Type B pancreatic cell (in vitro differentiated cells): ENCODE measurements around the gene GCKR. TPM values are rescaled to one million over a fixed set of nuclear protein-coding genes. Genes with fewer than 3 reads are reported as not detected.

Experiments
- DNase-seq: peaks from one replicate; pipeline ENCODE4 v3.0.0; 2021; ENCODE audit warnings: mixed read lengths; ENCODE audit not compliant: unreplicated experiment; ENCODE audit errors: extremely low spot score
- H3K27ac Mint-ChIP-seq: 2 replicates; pipeline ENCODE4 v1.8.0; 2021; ENCODE audit warnings: mild to moderate bottlenecking, mixed read lengths
- H3K27me3 Mint-ChIP-seq: 2 replicates; pipeline ENCODE4 v1.8.0; 2021; ENCODE audit warnings: mixed read lengths
- H3K36me3 Mint-ChIP-seq: 2 replicates; pipeline ENCODE4 v1.8.0; 2021; ENCODE audit warnings: mixed read lengths
- H3K4me1 Mint-ChIP-seq: one replicate; pipeline ENCODE4 v1.8.0; 2021; ENCODE audit warnings: mixed read lengths; ENCODE audit not compliant: unreplicated experiment
- H3K4me3 Mint-ChIP-seq: 2 replicates; pipeline ENCODE4 v1.8.0; 2021; ENCODE audit warnings: mild to moderate bottlenecking, mixed read lengths
- H3K9me3 Mint-ChIP-seq: 2 replicates; pipeline ENCODE4 v1.8.0; 2021; ENCODE audit warnings: mixed read lengths
- total RNA-seq: library from RNA; stranded (reverse); gene quantifications from 2 replicates; pipeline ENCODE4 v1.2.1, GENCODE V29; 2021; ENCODE audit warnings: low replicate concordance
- TF ChIP-seq, protein P1 (sequence below): fragments of 200-600 bp; sonication (generic); conservative IDR thresholded peaks from 2 replicates; pipeline ENCODE4 v1.5.0; 2021; ENCODE audit warnings: antibody characterized with exemption, mild to moderate bottlenecking

The GCKR gene
- total RNA-seq, 1 donor from 2014 or later: 0.65 TPM

DNA sequence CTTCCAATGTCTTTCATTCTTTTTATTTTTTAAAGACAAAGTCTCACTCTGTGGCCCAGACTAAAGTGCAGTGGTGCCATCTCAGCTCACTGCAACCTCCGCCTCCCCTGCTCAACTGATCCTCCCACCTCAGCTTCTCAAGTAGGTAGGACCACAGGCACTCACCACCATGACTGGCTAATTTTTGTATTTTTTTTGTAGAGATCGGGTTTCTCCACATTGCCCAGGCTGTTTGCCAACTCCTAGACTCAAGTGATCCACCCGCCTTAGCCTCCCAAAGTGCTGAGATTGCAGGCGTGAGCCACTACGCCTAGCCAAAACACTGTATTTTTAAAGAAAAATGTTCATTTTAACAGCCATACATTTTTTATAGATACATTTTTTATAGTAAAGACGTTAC is 12.7 kb downstream of the GCKR start:
- DNase-seq: no peak
- no peak overlapping the region for H3K4me3 Mint-ChIP-seq
- TF ChIP-seq, protein P1, sequence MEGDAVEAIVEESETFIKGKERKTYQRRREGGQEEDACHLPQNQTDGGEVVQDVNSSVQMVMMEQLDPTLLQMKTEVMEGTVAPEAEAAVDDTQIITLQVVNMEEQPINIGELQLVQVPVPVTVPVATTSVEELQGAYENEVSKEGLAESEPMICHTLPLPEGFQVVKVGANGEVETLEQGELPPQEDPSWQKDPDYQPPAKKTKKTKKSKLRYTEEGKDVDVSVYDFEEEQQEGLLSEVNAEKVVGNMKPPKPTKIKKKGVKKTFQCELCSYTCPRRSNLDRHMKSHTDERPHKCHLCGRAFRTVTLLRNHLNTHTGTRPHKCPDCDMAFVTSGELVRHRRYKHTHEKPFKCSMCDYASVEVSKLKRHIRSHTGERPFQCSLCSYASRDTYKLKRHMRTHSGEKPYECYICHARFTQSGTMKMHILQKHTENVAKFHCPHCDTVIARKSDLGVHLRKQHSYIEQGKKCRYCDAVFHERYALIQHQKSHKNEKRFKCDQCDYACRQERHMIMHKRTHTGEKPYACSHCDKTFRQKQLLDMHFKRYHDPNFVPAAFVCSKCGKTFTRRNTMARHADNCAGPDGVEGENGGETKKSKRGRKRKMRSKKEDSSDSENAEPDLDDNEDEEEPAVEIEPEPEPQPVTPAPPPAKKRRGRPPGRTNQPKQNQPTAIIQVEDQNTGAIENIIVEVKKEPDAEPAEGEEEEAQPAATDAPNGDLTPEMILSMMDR: no peak
- no peaks in the 10 kb centered on the region for H3K36me3 Mint-ChIP-seq
- no peaks in the 10 kb centered on the region for H3K4me1 Mint-ChIP-seq
- peaks cover 21% of the 10 kb centered on the region for H3K27me3 Mint-ChIP-seq
- H3K27ac Mint-ChIP-seq: no peak overlapping the region
- no peaks in the 10 kb centered on the region for H3K9me3 Mint-ChIP-seq

DNA sequence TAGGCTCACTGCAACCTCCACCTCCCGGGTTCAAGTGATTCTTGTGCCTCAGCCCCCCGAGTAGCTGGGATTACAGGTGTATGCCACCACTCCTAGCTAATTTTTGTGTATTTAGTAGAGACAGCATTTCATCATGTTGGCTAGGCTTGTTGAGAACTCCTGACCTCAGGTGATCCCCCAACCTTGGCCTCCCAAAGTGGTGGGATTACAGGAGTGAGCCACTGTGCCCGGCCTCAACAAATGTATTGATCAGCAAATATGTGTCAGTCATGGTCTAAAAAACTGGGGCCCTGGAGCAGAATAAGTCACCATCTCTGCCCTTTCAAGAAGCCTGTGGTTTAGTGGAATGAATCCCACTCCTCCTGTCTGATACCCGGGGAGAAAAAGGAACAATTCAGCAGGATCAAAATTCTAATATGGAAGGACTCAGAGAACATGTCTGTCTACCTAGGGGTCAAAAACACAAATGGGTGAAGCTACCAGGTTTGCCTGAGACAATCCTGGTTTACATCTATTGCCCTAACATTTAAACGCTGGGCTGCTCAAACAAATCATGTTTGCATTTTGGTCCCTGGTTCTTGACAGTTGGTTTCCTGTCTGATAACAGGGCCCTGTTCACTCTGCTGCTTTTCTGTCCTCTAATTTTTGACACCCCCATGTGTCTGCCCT is 21.6 kb downstream of the GCKR start:
- DNase-seq: no peak
- H3K27me3 Mint-ChIP-seq: peaks cover 13% of the 10 kb centered on the region

DNA sequence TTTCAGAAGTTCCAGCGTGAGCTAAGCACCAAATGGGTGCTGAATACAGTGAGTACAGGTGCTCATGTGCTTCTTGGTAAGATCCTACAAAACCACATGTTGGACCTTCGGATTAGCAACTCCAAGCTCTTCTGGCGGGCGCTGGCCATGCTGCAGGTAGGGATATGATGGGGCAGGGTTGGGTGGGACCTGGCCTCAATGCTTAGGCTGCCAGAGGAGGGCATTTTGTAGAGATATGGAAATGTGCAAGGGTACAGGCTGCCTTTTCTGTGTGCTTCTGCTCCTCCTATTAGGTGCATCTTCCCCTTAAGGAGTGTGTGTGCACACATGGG is 22.1 kb downstream of the GCKR start:
- no peak overlapping the region for H3K27ac Mint-ChIP-seq
- no peaks in the 10 kb centered on the region for H3K4me1 Mint-ChIP-seq
- H3K27me3 Mint-ChIP-seq: peaks cover 16% of the 10 kb centered on the region
- TF ChIP-seq, protein P1: no peak
- no peak for DNase-seq
- no peaks in the 10 kb centered on the region for H3K9me3 Mint-ChIP-seq
- no peaks in the 10 kb centered on the region for H3K36me3 Mint-ChIP-seq
- no peak overlapping the region for H3K4me3 Mint-ChIP-seq

More for the DNA sequence above, 21.6 kb downstream of the GCKR start:
- H3K27ac Mint-ChIP-seq: no peak overlapping the region
- H3K9me3 Mint-ChIP-seq: no peaks in the 10 kb centered on the region
- TF ChIP-seq, protein P1: no peak
- no peak overlapping the region for H3K4me3 Mint-ChIP-seq
- H3K4me1 Mint-ChIP-seq: no peaks in the 10 kb centered on the region
- H3K36me3 Mint-ChIP-seq: no peaks in the 10 kb centered on the region

DNA sequence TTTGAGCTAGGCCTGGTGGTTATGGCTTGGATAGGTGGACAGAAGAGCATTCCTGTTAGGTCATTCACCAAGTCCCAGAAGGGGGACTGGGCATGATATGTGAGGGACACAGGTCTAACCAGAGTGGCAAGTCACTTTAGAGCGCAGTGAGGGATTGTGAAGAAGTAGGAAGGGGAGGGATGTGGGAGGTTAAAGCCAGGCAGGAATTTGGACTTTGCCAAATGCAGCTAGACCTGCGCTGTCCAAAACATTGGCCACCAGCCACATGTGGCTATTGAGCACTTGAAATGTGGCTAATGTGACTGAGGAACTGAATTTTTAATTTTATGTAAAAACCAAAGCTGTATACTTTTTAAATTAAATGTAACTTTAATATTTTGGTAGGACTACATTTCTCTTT is 23.7 kb downstream of the GCKR start:
- Mint-ChIP-seq H3K36me3 (no peaks in the 10 kb centered on the region), H3K27me3 (peaks cover 20% of the 10 kb centered on the region), H3K4me3 (no peak overlapping the region), H3K27ac (no peak overlapping the region), H3K4me1 (no peaks in the 10 kb centered on the region), H3K9me3 (no peaks in the 10 kb centered on the region)
- DNase-seq: no peak
- TF ChIP-seq, protein P1: no peak

DNA sequence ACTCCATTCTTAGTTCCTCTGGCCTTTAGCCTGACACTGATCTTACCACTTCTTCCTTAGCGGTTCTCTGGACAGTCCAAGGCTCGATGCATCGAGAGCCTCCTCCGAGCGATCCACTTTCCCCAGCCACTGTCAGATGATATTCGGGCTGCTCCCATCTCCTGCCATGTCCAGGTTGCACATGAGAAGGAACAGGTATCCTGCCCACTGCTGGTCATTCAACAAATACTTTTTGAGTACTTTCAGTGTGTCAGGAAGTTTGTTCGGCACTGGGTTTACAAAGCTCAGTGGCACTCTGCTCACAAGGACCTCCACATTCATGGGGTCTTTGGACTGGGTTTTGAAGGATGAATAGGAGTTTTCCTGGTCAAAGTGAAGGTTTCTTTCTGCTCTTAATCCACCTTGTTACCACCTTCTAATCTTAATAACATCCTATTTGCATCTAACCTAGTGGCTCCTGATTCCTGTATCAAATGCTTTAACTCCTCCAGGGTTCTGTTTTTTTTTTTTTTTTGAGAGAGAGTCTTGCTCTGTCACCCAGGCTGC is 25.8 kb downstream of the GCKR start:
- Mint-ChIP-seq H3K27ac (no peak overlapping the region), H3K36me3 (no peaks in the 10 kb centered on the region), H3K4me1 (no peaks in the 10 kb centered on the region), H3K9me3 (no peaks in the 10 kb centered on the region), H3K4me3 (no peak overlapping the region), H3K27me3 (peaks cover 29% of the 10 kb centered on the region)
- DNase-seq: no peak
- TF ChIP-seq, protein P1: no peak
